Measurements from ENCODE around the gene PSMA7.
A peak's percentile ranks its signal among the peaks of the same experiment; 100 is the strongest.

Gene PSMA7

GRCh38 chr20:62135573-62136266 is 7.5 kb downstream of the PSMA7 start:
- DNase-seq, result no peak

- DNase-seq, result no peak
These were observed 8.4 kb downstream of the PSMA7 start for GRCh38 chr20:62134735-62135231.

- no peak for DNase-seq
These were observed 9.3 kb downstream of the PSMA7 start for GRCh38 chr20:62133864-62134263.

GRCh38 chr20:62133051-62133845 is 9.9 kb downstream of the PSMA7 start:
- DNase-seq, result no peak

GRCh38 chr20:62132421-62132820 is 10.8 kb downstream of the PSMA7 start:
- no peak for DNase-seq

GRCh38 chr20:62131560-62132320 is 11.5 kb downstream of the PSMA7 start:
- no peak for DNase-seq

- DNase-seq, result no peak
These were observed 13.3 kb downstream of the PSMA7 start for GRCh38 chr20:62129731-62130531.

- DNase-seq, result no peak
These were observed 14.7 kb downstream of the PSMA7 start for GRCh38 chr20:62128502-62128901.

- no peak for DNase-seq
These were observed 15.4 kb downstream of the PSMA7 start for GRCh38 chr20:62127799-62128198.

- no peak for DNase-seq
These were observed 17.1 kb downstream of the PSMA7 start for GRCh38 chr20:62126141-62126540.

- no peak for DNase-seq
These were observed 19.6 kb downstream of the PSMA7 start for GRCh38 chr20:62123450-62124118.

GRCh38 chr20:62122654-62123449 is 20.3 kb downstream of the PSMA7 start:
- DNase-seq, result peak; percentile 70

- peak; percentile 100 for DNase-seq
These were observed 21.2 kb downstream of the PSMA7 start, which contains the start of gene LSM14B for GRCh38 chr20:62121776-62122653. Gene LSM14B (plus strand): TSS chr20:62122475. CDS start chr20:62122667, 192 bp downstream.

- no peak for DNase-seq
These were observed 22.0 kb downstream of the PSMA7 start for GRCh38 chr20:62120990-62121775.

- no peak for DNase-seq
These were observed 22.8 kb downstream of the PSMA7 start for GRCh38 chr20:62120365-62120762.

GRCh38 chr20:62119591-62120364 is 23.4 kb downstream of the PSMA7 start:
- no peak for DNase-seq

- DNase-seq, result no peak
These were observed 24.1 kb downstream of the PSMA7 start for GRCh38 chr20:62119115-62119514.
